Panc1 (cell line): ENCODE results near the gene TRMT5.

Experiments
- POLR2AphosphoS5 ChIP-seq: IDR thresholded peaks from 2 replicates; pipeline ENCODE4 v1.6.1; 2012; ENCODE audit warnings: mild to moderate bottlenecking, low read depth, low read length, moderate library complexity
- SIN3A ChIP-seq: IDR thresholded peaks from 2 replicates; pipeline ENCODE4 v1.6.1; 2012; ENCODE audit warnings: low read depth, mild to moderate bottlenecking, low read length, moderate library complexity, borderline replicate concordance; ENCODE audit not compliant: insufficient read depth
- TF ChIP-seq, protein P1 (sequence below): fragments of 450-650 bp; IDR thresholded peaks from 2 replicates; pipeline ENCODE4 v1.5.1; 2017; ENCODE audit warnings: mild to moderate bottlenecking

DNA sequence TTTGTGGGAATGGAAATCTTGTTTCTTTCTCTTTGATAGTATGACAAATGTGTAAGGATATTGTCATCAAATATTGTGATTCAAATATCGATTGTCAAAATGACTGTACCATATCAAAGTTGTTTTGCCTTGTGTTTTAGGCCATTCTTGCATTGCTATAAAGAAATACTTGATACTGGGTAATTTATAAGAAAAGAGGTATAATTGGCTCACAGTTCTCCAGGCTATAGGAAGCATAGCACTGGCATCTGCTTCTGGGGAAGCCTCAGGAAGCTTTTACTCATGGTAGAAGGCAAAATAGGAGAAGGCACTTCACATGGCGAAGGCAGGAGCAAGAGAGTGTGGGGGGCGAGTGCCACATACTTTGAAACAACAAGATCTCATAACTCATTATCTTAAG is 7.8 kb downstream of the TRMT5 start:
- TF ChIP-seq, protein P1, sequence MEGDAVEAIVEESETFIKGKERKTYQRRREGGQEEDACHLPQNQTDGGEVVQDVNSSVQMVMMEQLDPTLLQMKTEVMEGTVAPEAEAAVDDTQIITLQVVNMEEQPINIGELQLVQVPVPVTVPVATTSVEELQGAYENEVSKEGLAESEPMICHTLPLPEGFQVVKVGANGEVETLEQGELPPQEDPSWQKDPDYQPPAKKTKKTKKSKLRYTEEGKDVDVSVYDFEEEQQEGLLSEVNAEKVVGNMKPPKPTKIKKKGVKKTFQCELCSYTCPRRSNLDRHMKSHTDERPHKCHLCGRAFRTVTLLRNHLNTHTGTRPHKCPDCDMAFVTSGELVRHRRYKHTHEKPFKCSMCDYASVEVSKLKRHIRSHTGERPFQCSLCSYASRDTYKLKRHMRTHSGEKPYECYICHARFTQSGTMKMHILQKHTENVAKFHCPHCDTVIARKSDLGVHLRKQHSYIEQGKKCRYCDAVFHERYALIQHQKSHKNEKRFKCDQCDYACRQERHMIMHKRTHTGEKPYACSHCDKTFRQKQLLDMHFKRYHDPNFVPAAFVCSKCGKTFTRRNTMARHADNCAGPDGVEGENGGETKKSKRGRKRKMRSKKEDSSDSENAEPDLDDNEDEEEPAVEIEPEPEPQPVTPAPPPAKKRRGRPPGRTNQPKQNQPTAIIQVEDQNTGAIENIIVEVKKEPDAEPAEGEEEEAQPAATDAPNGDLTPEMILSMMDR = no peak
- TF ChIP-seq POLR2AphosphoS5 (no peak), SIN3A (no peak)
